NT2/D1 (cell line): ENCODE results near the gene RDH16.
"Not testable (repeated sequence)": the region's sequence is repeated elsewhere in the genome, so short reads cannot be mapped to it uniquely, and the experiment has no call there.

Experiments
- DNase-seq: peaks from one replicate; pipeline ENCODE4 v3.0.0-alpha.2; 2011; ENCODE audit warnings: low read depth, low spot score
- H3K27me3 ChIP-seq: 2 replicates; pipeline ENCODE4 v1.6.0; 2011; ENCODE audit warnings: mild to moderate bottlenecking; ENCODE audit not compliant: insufficient read length, insufficient read depth
- H3K36me3 ChIP-seq: 2 replicates; pipeline ENCODE4 v1.6.1; 2011; ENCODE audit warnings: mild to moderate bottlenecking, low read length, mixed read lengths; ENCODE audit not compliant: insufficient read depth, insufficient read length
- H3K4me1 ChIP-seq: 2 replicates; pipeline ENCODE4 v1.5.1; 2011; ENCODE audit not compliant: insufficient read depth, insufficient read length
- H3K4me3 ChIP-seq: 2 replicates; pipeline ENCODE4 v1.5.1; 2011; ENCODE audit warnings: low read depth; ENCODE audit not compliant: insufficient read length
- H3K9ac ChIP-seq: 2 replicates; pipeline ENCODE4 v1.6.0; 2011; ENCODE audit warnings: low read depth; ENCODE audit not compliant: insufficient read length
- H3K9me3 ChIP-seq: 2 replicates; pipeline ENCODE4 v1.5.1; 2011; ENCODE audit warnings: mild to moderate bottlenecking, low read length; ENCODE audit not compliant: insufficient read depth
- SUZ12 ChIP-seq: IDR thresholded peaks from 2 replicates; pipeline ENCODE4 v1.6.1; 2011; ENCODE audit not compliant: insufficient read length, insufficient read depth; ENCODE audit errors: extremely low read depth
- YY1 ChIP-seq: IDR thresholded peaks from 2 replicates; pipeline ENCODE4 v1.6.1; 2011; ENCODE audit not compliant: insufficient read length, insufficient read depth
- ZNF274 ChIP-seq: IDR thresholded peaks from 2 replicates; pipeline ENCODE4 v1.6.1; 2011; ENCODE audit warnings: mild to moderate bottlenecking, low read depth, low read length

RDH16 gene

DNA sequence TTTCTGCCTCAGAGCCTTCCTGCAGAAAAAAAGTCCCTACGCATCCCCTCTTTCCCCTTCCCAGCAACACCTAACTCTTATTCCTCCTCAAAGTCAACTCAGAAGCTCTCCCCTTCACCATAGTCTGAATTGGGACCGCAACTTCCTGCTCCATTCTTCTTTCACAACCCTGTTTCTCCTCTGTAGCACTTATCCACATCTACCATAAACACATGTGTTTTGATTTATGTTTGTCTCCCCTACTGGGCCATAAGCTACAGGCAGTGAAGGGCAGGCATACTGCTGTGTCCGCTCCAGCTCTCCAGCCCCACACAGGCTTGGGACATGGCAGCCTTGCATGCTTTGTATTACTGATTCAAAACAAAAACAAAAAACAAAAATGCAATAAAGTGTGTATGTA is 29.1 kb downstream of the RDH16 start:
- Histone ChIP-seq H3K9ac (no peak overlapping the region), H3K4me1 (peaks cover 7% of the 10 kb centered on the region), H3K9me3 (no peaks in the 10 kb centered on the region), H3K4me3 (no peak overlapping the region), H3K27me3 (no peaks in the 10 kb centered on the region), H3K36me3 (no peaks in the 10 kb centered on the region)
- TF ChIP-seq ZNF274 (no peak), YY1 (no peak), SUZ12 (no peak)
- DNase-seq = no peak

GRCh38 chr12:56927281-56927680 is 30.1 kb downstream of the RDH16 start:
- Histone ChIP-seq H3K36me3 (no peaks in the 10 kb centered on the region), H3K4me1 (peaks cover 7% of the 10 kb centered on the region), H3K9me3 (no peaks in the 10 kb centered on the region), H3K9ac (no peak overlapping the region), H3K4me3 (no peak overlapping the region), H3K27me3 (no peaks in the 10 kb centered on the region)
- TF ChIP-seq SUZ12 (no peak), ZNF274 (no peak), YY1 (no peak)
- no peak for DNase-seq

DNA sequence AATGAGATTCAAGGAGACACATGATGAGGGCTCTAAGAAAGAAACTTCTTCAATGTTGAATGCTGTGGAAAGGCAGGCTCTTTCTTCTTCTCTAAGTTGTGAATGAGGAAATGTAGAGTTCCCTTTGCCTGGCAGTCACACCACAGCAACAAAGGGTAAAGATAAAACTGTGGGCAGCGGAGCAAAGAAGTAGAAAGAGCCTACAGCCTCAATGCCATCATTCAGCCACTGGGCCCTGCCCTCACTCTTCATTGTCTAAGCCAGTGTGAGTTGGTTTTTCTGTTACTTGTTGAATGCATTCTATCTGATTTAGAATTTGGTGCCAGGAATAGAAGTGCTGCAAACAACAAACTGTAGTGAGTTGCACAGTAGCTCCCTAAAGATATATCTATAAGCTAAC is 35.4 kb downstream of the RDH16 start:
- H3K36me3 ChIP-seq = no peaks in the 10 kb centered on the region
- no peaks in the 10 kb centered on the region for H3K4me1 ChIP-seq
- no peak overlapping the region for H3K4me3 ChIP-seq
- H3K27me3 ChIP-seq = no peaks in the 10 kb centered on the region
- no peak overlapping the region for H3K9ac ChIP-seq
- no peak for DNase-seq
- TF ChIP-seq YY1 = no peak
- no peak for TF ChIP-seq ZNF274
- TF ChIP-seq SUZ12 = no peak
- 0 out of 2 replicates have a peak, but pooled peaks cover 4% of the 10 kb centered on the region for H3K9me3 ChIP-seq

DNA sequence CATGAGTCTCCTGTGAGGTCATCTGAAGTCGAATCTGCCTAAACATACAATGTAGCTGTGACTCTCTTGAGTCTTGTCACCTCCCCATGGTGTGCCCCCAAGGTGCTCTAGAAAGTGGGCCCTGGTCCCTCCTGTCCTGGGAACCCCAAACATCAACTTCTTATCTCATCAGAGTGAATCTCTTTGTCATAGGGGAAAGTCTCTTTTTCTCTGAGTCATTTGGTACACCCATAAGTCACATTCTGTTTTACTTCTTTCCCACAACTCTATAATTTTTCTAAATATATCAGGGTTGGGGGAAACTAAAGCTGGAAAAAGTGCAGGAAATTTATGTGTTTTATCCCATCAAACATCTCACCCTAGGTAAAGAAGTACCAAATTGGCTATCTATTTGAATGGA is 36.1 kb downstream of the RDH16 start:
- no peak overlapping the region for H3K4me3 ChIP-seq
- TF ChIP-seq YY1 (no peak), SUZ12 (no peak), ZNF274 (no peak)
- H3K36me3 ChIP-seq = no peaks in the 10 kb centered on the region
- H3K27me3 ChIP-seq = no peaks in the 10 kb centered on the region
- H3K9ac ChIP-seq = no peak overlapping the region
- H3K9me3 ChIP-seq = 0 out of 2 replicates have a peak, but pooled peaks cover 4% of the 10 kb centered on the region
- H3K4me1 ChIP-seq = no peaks in the 10 kb centered on the region
- DNase-seq = no peak

GRCh38 chr12:56918139-56918538 is 39.3 kb downstream of the RDH16 start:
- not testable (repeated sequence) for H3K27me3 ChIP-seq, DNase-seq, H3K36me3 ChIP-seq, H3K9ac ChIP-seq, H3K4me1 ChIP-seq, H3K9me3 ChIP-seq, H3K4me3 ChIP-seq

GRCh38 chr12:56916996-56917333 is 40.4 kb downstream of the RDH16 start:
- no peak for DNase-seq
- Histone ChIP-seq H3K27me3 (no peaks in the 10 kb centered on the region), H3K4me1 (no peaks in the 10 kb centered on the region), H3K9ac (no peak overlapping the region), H3K9me3 (0 out of 2 replicates have a peak, but pooled peaks cover 4% of the 10 kb centered on the region), H3K36me3 (no peaks in the 10 kb centered on the region), H3K4me3 (no peak overlapping the region)
- no peak for TF ChIP-seq SUZ12
- no peak for TF ChIP-seq YY1
- TF ChIP-seq ZNF274 = no peak

DNA sequence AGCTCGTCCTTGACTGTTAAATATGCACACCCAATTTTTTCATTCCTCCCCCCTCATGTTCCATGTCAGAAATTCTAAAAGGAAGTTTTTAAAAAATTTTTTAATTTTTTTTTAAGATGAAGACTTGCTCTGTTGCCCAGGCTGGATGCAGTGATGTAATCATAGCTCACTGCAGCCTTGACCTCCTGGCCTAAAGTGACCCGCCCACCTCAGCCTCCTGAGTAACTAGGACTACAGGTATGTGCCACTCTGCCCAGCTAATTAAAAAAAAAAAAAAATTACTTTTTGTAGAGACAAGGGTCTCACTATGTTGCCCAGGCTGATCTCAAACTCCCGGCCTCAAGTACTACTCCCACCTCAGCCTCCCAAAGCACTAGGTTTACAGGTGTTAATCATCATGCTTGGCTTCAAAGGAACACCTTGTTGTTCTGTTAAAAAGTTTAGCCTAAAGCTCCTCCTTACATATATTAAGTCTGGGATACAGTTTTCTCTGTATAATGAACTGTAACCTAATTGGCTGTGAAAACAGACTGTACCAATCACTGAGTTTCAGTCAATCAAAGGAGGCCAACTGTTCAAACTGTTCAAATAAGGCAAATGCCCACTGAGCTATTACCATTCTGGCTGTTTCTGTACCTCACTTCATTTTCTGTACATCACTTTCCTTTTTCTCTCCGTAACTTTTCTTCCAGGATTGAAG is 41.0 kb downstream of the RDH16 start:
- DNase-seq = no peak
- H3K36me3 ChIP-seq = no peaks in the 10 kb centered on the region
- TF ChIP-seq ZNF274 (no peak), YY1 (no peak), SUZ12 (no peak)

GRCh38 chr12:56914724-56915123 is 42.7 kb downstream of the RDH16 start:
- Histone ChIP-seq H3K9ac (no peak overlapping the region), H3K36me3 (no peaks in the 10 kb centered on the region), H3K4me3 (no peak overlapping the region), H3K27me3 (no peaks in the 10 kb centered on the region), H3K9me3 (peaks cover 15% of the 10 kb centered on the region), H3K4me1 (no peaks in the 10 kb centered on the region)
- no peak for TF ChIP-seq ZNF274
- TF ChIP-seq YY1 = no peak
- no peak for TF ChIP-seq SUZ12
- DNase-seq = no peak

More for the DNA sequence above, 41.0 kb downstream of the RDH16 start:
- Histone ChIP-seq H3K4me1 (no peaks in the 10 kb centered on the region), H3K4me3 (no peak overlapping the region), H3K27me3 (no peaks in the 10 kb centered on the region), H3K9ac (no peak overlapping the region), H3K9me3 (0 out of 2 replicates have a peak, but pooled peaks cover 4% of the 10 kb centered on the region)
